OCI-LY7 (cell line): Measurements from ENCODE around the gene TXNDC8. TPM values are rescaled to one million over a fixed set of nuclear protein-coding genes. Genes with fewer than 3 reads are reported as not detected.

Experiments
- BruUV-seq: library from RNA; stranded (reverse); fragments of 400-500 nt; replicated peaks from 2 replicates; lab custom pipeline; 2021; lab: Mats Ljungman, UMichigan
- CTCF ChIA-PET: fragments of 300-600 bp; sonication (Branson Sonifier 250); formaldehyde crosslinking; loops from one replicate; lab custom pipeline; 2022; ENCODE audit warnings: antibody characterized with exemption; ENCODE audit not compliant: unreplicated experiment; lab: Charles Lee
- POLR2A ChIA-PET: fragments of 300-600 bp; sonication (Branson Sonifier 250); formaldehyde crosslinking; loops from one replicate; lab custom pipeline; 2022; ENCODE audit warnings: antibody characterized with exemption; lab: Charles Lee
- DNase-seq: peaks from one replicate; pipeline ENCODE4 v3.0.0-alpha.2; 2015; ENCODE audit warnings: low spot score
- H2AFZ ChIP-seq: fragments of 200-600 bp; sonication (generic), shearing (Covaris generic); 2 replicates; pipeline ENCODE4 v1.6.1; 2014; ENCODE audit warnings: mild to moderate bottlenecking, antibody characterized with exemption, low read length, moderate library complexity
- H3K27ac ChIP-seq: fragments of 200-600 bp; sonication (generic); 2 replicates; pipeline ENCODE4 v1.5.1; 2014; ENCODE audit warnings: mixed run types, low read depth, mild to moderate bottlenecking, moderate library complexity, low read length, inconsistent platforms; ENCODE audit not compliant: poor library complexity, severe bottlenecking
- H3K36me3 ChIP-seq: fragments of 200-600 bp; sonication (generic); 2 replicates; pipeline ENCODE4 v1.6.1; 2014; ENCODE audit warnings: mild to moderate bottlenecking, antibody characterized with exemption, low read length, moderate library complexity, mixed read lengths; ENCODE audit not compliant: insufficient read depth
- H3K4me1 ChIP-seq: fragments of 200-600 bp; sonication (generic); 2 replicates; pipeline ENCODE4 v1.5.1; 2014; ENCODE audit warnings: mild to moderate bottlenecking, low read length; ENCODE audit not compliant: insufficient read depth, poor library complexity, severe bottlenecking
- H3K4me2 ChIP-seq: fragments of 200-600 bp; sonication (generic); 2 replicates; pipeline ENCODE4 v1.6.1; 2014; ENCODE audit warnings: mild to moderate bottlenecking, low read length
- H3K4me3 ChIP-seq: fragments of 200-600 bp; sonication (generic); 2 replicates; pipeline ENCODE4 v1.5.1; 2014; ENCODE audit warnings: mild to moderate bottlenecking, low read depth, low read length; ENCODE audit not compliant: poor library complexity, severe bottlenecking
- H3K79me2 ChIP-seq: fragments of 200-600 bp; sonication (generic); 2 replicates; pipeline ENCODE4 v1.6.1; 2016; ENCODE audit warnings: low read depth, mild to moderate bottlenecking, low read length, moderate library complexity, mixed read lengths; ENCODE audit not compliant: insufficient read depth
- H3K9me2 ChIP-seq: fragments of 200-600 bp; sonication (generic); 2 replicates; pipeline ENCODE4 v1.6.1; 2016; ENCODE audit warnings: mild to moderate bottlenecking, low read length, mixed read lengths; ENCODE audit not compliant: insufficient read depth
- H3K9me3 ChIP-seq: fragments of 200-600 bp; sonication (generic); 2 replicates; pipeline ENCODE4 v1.6.1; 2014; ENCODE audit warnings: mild to moderate bottlenecking, mixed run types, low read length, mixed read lengths
- H4K20me1 ChIP-seq: fragments of 200-600 bp; sonication (generic); 2 replicates; pipeline ENCODE4 v1.6.1; 2014; ENCODE audit warnings: mild to moderate bottlenecking, antibody characterized with exemption, low read length, moderate library complexity, mixed read lengths; ENCODE audit not compliant: insufficient read depth
- CTCF ChIP-seq: fragments of 200-600 bp; sonication (generic); conservative IDR thresholded peaks from 2 replicates; pipeline ENCODE4 v1.5.1; 2014; ENCODE audit warnings: mild to moderate bottlenecking, antibody characterized with exemption, low read length, moderate library complexity, mixed read lengths
- EZH2phosphoT487 ChIP-seq: fragments of 200-600 bp; sonication (generic); IDR thresholded peaks from 2 replicates; pipeline ENCODE4 v1.6.1; 2018; ENCODE audit warnings: low read depth, borderline replicate concordance, mild to moderate bottlenecking, mixed run types, antibody characterized with exemption, low read length, moderate library complexity, mixed read lengths
- intact Hi-C: fragments of 100-400 bp; cut with micrococcal nuclease; formaldehyde crosslinking; loops from one replicate; pipeline ENCODE4 v1.10.0; 2022; ENCODE audit not compliant: unreplicated experiment
- total RNA-seq, 2 experiments: library from RNA; depleted of rRNA in 1 of 2; stranded (reverse); fragments of >200 nt in 1 of 2; shearing (Covaris generic) in 1 of 2; gene quantifications; 2 replicates each; pipeline ENCODE4 v1.2.3, GENCODE V29; 2014 to 2022

The TXNDC8 gene
- total RNA-seq, 2 experiments from 2014 or later = not detected

DNA sequence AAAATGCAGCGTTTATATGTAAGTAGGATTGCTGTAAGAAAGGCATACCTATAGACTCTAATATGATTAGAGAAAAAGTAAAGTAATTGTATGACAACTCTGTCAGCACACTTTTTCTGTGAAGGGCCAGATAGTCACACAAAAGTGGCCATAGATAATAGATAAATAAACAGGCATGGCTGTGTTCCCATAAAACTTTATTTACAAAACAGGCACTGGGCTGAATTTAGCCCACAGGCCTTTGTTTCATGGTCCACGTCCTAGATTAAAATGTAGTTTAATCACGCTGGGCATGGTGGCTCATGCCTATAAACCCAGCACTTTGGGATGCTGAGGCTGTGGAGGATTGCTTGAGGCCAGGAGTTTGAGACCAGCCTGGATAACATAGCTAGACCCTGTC, 8.7 kb upstream of the TXNDC8 start:
- Histone ChIP-seq H3K4me3 (no peak overlapping the region), H4K20me1 (no peaks in the 10 kb centered on the region), H2AFZ (no peak overlapping the region), H3K4me2 (no peak overlapping the region), H3K4me1 (no peaks in the 10 kb centered on the region), H3K36me3 (no peaks in the 10 kb centered on the region), H3K9me2 (no peaks in the 10 kb centered on the region), H3K27ac (no peak overlapping the region), H3K9me3 (no peaks in the 10 kb centered on the region), H3K79me2 (no peaks in the 10 kb centered on the region)
- CTCF ChIA-PET = no interaction called here
- POLR2A ChIA-PET = no interaction called here
- DNase-seq = no peak
- no TSS peak for BruUV-seq
- intact Hi-C loops = no loop called here
- no peak for TF ChIP-seq CTCF
- TF ChIP-seq EZH2phosphoT487 = no peak

DNA sequence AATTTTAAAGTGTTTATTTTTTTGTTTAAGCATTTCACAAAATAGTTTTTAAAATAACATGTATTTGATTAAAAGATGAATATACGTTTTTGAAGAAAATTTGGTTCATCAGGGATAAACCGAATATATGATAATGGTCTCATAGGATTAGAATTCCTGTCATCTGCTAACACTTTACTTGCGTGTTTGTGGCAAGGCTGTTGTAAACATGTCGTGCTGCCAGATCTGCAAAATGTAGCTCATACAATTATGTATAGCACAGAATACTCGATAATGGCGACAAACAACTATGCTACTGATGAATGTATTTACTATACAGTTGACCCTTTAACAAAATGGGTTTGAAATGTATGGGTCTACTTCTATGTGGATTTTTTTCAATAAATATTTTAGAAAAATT, 7.2 kb upstream of the TXNDC8 start:
- no peak overlapping the region for H3K27ac ChIP-seq
- H3K9me2 ChIP-seq = no peaks in the 10 kb centered on the region
- H2AFZ ChIP-seq = no peak overlapping the region
- TF ChIP-seq CTCF (no peak), EZH2phosphoT487 (no peak)
- no peaks in the 10 kb centered on the region for H3K9me3 ChIP-seq
- ChIA-PET CTCF (no interaction called here), POLR2A (no interaction called here)
- no peaks in the 10 kb centered on the region for H4K20me1 ChIP-seq
- no peak overlapping the region for H3K4me2 ChIP-seq
- intact Hi-C loops = no loop called here
- DNase-seq = no peak
- no peaks in the 10 kb centered on the region for H3K36me3 ChIP-seq
- no peaks in the 10 kb centered on the region for H3K79me2 ChIP-seq
- no peaks in the 10 kb centered on the region for H3K4me1 ChIP-seq
- no TSS peak for BruUV-seq
- no peak overlapping the region for H3K4me3 ChIP-seq

DNA sequence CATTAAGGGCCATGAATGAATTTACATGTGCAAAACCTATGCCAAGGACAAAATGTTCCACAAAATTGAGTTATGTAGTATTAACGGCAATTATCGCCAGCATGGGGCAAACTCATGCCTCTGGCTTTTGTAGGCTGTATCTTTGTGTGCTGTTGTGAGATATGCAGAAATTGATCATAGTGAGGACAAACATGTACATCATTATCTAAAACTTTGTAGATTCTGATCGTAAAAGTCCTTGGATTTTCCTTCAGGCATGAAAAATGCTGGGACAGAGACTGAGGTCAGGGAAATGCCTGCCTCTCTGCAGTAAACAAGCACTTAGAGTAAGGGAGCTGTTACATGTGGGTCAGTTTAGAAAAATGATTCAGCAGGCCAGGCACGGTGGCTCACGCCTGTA, 5.9 kb upstream of the TXNDC8 start:
- BruUV-seq = no TSS peak
- TF ChIP-seq EZH2phosphoT487 (no peak), CTCF (no peak)
- Histone ChIP-seq H3K9me3 (no peaks in the 10 kb centered on the region), H2AFZ (no peak overlapping the region), H3K4me1 (no peaks in the 10 kb centered on the region), H3K27ac (no peak overlapping the region), H4K20me1 (no peaks in the 10 kb centered on the region), H3K79me2 (no peaks in the 10 kb centered on the region), H3K9me2 (no peaks in the 10 kb centered on the region), H3K36me3 (no peaks in the 10 kb centered on the region), H3K4me2 (no peak overlapping the region), H3K4me3 (no peak overlapping the region)
- POLR2A ChIA-PET = no interaction called here
- CTCF ChIA-PET = no interaction called here
- DNase-seq = no peak
- intact Hi-C loops = no loop called here
